NT2/D1 (cell line): Measurements from ENCODE around the gene NDUFA11.

ENCODE experiments used
- SUZ12 ChIP-seq: IDR thresholded peaks from 2 replicates; pipeline ENCODE4 v1.6.1; 2011; ENCODE audit not compliant: insufficient read length, insufficient read depth; ENCODE audit errors: extremely low read depth
- YY1 ChIP-seq: IDR thresholded peaks from 2 replicates; pipeline ENCODE4 v1.6.1; 2011; ENCODE audit not compliant: insufficient read length, insufficient read depth
- ZNF274 ChIP-seq: IDR thresholded peaks from 2 replicates; pipeline ENCODE4 v1.6.1; 2011; ENCODE audit warnings: mild to moderate bottlenecking, low read depth, low read length

DNA sequence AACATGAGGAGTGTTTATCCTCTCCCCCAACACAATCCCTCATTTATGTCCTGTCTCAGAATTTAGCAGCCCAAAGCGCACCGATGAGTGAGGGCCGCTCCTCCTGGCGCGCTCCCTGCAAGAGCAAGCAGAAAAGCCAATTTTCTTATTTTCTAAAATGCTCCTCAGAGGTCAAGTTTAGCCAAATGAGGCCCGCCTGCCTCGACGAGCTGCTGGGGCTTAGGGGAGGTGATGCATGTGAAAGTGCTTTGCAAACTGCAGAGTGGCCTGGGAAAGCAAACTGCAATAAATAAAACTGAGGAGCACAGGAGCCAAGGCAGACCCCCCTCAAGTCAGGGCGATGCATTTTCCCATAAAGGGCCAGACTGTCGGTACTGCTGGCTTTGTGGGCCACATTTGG lies 39.5 kb upstream of the NDUFA11 start:
- TF ChIP-seq YY1 (no peak), ZNF274 (no peak), SUZ12 (no peak)
